GM12864 (cell line): ENCODE data around the gene HAUS8.
"Not testable (repeated sequence)": the region's sequence is repeated elsewhere in the genome, so short reads cannot be mapped to it uniquely, and the experiment has no call there.

Source experiments
- DNase-seq: peaks from one replicate; pipeline ENCODE4 v3.0.0-alpha.2; 2011; ENCODE audit warnings: low read depth
- H3K4me3 ChIP-seq: 2 replicates; pipeline ENCODE4 v1.5.1; 2011; ENCODE audit warnings: mild to moderate bottlenecking, low read depth, low read length, control low read depth
- CTCF ChIP-seq: IDR thresholded peaks from 2 replicates; pipeline ENCODE4 v1.5.1; 2011; ENCODE audit warnings: low read depth, mild to moderate bottlenecking, moderate library complexity, low read length, control low read depth, inconsistent platforms; ENCODE audit errors: missing control alignments

The HAUS8 gene

GRCh38 chr19:17109300-17109699 is 34.0 kb upstream of the HAUS8 start:
- DNase-seq = no peak
- no peak for TF ChIP-seq CTCF
- H3K4me3 ChIP-seq = peak overlapping the region; percentile 18

- no peak for TF ChIP-seq CTCF
- no peak overlapping the region; the same call in 1 of the 2 replicates for H3K4me3 ChIP-seq
- DNase-seq = no peak
Measured at GRCh38 chr19:17108453-17108784, 33.2 kb upstream of the HAUS8 start.

GRCh38 chr19:17107546-17108452 is 32.5 kb upstream of the HAUS8 start:
- H3K4me3 ChIP-seq = peak overlapping the region; percentile 17
- TF ChIP-seq CTCF = no peak
- DNase-seq = no peak

- not testable (repeated sequence) for DNase-seq
- peak overlapping the region; percentile 17; the same call in 1 of the 2 replicates for H3K4me3 ChIP-seq
Measured at GRCh38 chr19:17106964-17107363, 31.7 kb upstream of the HAUS8 start.

- no peak overlapping the region; the same call in 1 of the 2 replicates for H3K4me3 ChIP-seq
- TF ChIP-seq CTCF = no peak
- peak; percentile 61 for DNase-seq
Measured at GRCh38 chr19:17105556-17105955, 30.3 kb upstream of the HAUS8 start.

GRCh38 chr19:17104679-17105078 is 29.4 kb upstream of the HAUS8 start:
- H3K4me3 ChIP-seq = peak overlapping the region; percentile 40; the same call in 1 of the 2 replicates
- no peak for TF ChIP-seq CTCF

GRCh38 chr19:17103177-17103576 is 27.9 kb upstream of the HAUS8 start:
- DNase-seq = no peak
- peak; percentile 80 for TF ChIP-seq CTCF
- peak overlapping the region; percentile 38; the same call in 1 of the 2 replicates for H3K4me3 ChIP-seq

More at GRCh38 chr19:17104679-17105078, 29.4 kb upstream of the HAUS8 start:
- peak; percentile 55 for DNase-seq
